Colon (tissue), 2 donors: ENCODE measurements around the gene GCNT4.
"Not testable (repeated sequence)": the region's sequence is repeated elsewhere in the genome, so short reads cannot be mapped to it uniquely, and the experiment has no call there.

Experiments
- FAIRE-seq: peaks from 2 replicates; lab custom pipeline; 2012; peaks lifted over from hg19 to GRCh38; lab: Jason Lieb, UNC
- donor health status: control.
- donor health status: control.

The GCNT4 gene, protein sequence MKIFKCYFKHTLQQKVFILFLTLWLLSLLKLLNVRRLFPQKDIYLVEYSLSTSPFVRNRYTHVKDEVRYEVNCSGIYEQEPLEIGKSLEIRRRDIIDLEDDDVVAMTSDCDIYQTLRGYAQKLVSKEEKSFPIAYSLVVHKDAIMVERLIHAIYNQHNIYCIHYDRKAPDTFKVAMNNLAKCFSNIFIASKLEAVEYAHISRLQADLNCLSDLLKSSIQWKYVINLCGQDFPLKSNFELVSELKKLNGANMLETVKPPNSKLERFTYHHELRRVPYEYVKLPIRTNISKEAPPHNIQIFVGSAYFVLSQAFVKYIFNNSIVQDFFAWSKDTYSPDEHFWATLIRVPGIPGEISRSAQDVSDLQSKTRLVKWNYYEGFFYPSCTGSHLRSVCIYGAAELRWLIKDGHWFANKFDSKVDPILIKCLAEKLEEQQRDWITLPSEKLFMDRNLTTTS

DNA sequence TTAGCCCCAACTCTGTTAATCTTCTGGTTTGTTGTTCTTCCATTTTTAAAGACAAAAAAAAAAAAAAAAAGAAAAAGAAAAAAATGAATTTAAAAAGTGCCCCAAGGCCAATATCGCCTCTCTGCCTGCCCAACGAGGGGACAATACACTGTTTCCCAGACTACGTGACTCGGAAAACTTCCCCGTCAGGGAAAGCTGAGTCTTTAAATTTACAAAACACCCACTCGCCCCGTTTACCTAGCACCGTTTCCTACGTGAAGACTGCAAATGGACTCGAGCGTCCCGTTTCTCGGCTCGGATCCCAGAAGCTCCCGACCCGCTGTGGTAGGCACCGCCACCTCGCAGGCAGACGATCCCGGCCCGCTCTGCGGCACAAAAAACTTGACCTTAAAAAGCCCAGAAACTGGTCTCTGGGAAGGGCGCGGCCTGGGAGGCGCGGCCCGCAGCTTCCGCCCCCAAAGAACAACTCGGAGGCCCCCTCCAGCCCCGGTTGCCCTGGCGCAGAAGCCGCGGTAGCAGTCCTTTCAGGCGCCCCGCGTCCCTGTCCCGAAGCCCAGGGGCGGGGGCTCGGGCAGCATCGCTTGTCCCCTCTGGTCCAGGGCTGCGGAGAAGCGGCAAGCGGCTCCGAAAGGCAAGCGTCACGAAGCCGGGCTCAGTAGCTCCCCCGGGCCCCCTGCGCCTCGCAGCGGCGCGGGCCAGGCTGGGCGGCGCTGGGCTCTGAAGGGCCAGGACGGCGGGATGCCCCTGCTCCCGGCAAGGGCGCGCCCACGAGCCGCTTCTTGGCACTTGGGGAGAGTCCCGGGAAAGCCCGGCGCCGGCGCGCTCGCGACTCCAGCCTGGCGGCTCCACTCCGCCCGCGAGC is at the start of gene GCNT4:
Gene GCNT4 (minus strand): TSS at position 367 of the 862 bp plus-strand sequence. CDS start 22,521 bp downstream, outside the sequence.
- no peak for FAIRE-seq

DNA sequence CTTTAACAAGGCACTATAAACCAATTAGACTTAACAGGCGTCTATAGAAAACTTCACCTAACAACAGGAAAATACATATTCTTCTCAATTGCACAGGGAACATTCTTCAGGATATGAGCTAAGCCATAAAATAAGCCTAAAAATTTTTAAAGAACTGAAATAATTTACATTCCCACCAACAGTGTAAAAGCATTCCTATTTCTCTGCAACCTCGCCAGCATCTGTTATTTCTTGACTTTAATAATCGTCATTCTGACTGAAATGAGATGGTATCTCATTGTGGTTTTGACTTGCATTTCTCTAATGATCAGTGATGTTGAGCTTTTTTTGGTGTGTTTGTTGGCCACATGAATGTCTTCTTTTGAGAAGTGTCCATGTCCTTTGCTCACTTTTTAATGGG is 43.6 kb upstream of the GCNT4 start:
- FAIRE-seq, result not testable (repeated sequence)

DNA sequence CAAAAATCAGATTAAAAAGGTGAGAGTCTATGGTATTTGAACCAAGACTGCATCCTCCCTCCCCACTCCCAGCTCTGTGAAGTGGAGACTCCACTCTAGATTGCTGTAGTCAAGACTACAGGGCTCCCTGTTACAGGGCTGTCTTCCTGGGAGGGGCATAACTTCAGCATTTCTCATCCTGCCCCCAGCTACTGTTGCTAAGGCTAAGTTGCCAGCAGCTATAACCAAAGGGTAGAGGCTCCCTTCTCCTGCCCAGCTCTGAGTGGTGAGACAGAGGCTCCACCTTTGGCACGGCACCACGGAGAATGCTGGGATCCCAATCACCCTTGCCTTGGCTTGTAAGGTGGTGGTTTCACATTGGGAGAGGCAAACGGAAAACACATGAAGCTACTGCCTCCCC is 39.2 kb upstream of the GCNT4 start:
- FAIRE-seq, result no peak

DNA sequence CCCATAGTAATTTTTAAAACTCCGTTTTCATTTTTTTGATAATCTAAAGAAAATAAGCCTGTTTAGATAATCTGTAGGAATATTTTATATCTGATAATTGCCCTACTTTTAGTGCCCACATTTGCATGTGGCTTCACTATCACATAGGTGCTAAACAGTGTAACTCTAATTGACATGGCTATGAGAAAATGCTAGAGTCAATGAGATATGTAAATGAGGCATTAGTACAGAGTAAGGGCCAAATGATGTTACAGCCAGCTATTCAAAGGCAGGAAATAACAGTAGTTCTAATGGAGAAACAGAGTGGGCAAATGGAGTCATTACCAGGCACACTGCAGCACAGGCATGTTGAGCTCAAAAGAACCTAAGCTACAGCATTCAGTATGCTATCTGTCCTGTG is 37.3 kb upstream of the GCNT4 start:
- no peak for FAIRE-seq

DNA sequence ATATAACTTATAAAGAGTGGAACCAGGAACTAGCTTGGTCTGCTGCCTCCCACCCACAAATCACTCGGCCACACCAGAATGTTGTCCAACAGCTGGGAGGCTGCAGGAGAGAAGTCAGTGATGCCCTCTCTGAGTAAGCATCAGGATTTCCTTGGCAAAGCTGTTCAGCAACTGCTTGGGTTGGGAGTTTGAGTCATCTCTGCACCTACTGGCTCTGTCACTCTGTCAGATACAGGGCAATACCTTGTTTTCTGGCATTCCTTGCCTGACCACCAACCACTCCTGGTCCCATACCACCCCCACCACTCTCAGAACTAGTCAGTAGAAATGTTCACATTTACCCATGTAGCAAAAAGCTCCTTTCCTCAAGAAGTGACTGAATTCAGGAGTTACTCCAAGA is 36.8 kb upstream of the GCNT4 start:
- no peak for FAIRE-seq

DNA sequence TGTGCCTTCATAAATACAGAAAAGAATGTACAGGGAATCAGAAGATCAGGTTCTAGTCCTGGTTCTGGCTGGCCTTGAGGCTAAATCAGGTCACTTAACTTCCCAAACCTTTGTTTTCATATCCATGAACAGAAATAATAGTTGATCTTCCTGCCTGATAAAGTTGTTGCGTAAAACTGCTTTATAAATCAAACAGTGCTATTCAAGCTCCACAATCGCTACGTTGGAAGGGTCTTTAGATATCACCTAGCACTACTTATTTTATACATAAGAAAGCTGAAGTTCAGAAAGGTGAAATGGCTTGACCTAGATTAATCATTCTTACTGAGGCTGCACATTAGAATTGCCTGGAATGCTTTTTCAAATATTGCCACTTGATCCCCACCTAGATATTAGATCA is 36.3 kb upstream of the GCNT4 start:
- FAIRE-seq, result no peak

DNA sequence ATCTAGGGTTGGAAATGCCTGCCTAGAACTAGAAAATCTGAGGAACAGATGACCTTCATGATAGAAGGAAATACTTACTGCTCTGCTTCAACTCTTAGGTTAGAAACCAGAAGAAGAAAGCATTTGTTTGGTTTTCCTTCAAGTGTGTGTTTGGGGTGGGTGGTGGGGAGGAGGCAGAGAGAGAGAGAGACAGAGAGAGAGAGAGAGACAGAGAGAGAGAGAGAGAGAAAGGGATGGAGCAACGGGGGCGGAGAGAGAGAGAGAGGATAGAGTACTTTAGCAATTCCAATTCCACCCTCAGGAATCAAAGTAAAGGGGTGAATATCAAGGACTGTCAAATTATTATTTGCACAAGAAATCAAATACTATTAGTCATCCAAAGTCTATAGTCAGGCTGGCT is 29.2 kb upstream of the GCNT4 start:
- FAIRE-seq, result no peak

DNA sequence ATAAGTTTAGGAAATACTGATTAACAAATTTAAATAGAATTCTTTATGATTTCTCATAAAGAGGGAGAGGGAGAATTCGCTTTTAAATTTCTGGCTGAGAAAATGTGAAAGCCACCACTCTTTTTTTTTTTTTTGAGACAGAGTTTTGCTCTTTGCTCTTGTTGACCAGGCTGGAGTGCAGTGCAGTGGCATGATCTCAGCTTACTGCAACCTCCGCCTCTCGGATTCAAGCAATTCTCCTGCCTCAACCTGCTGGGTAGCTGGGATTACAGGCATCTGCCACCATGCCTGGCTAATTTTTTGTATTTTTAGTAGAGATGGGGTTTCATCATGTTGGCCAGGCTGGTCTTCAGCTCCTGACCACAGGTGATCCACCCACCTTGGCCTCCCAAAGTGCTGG is 27.0 kb upstream of the GCNT4 start:
- FAIRE-seq, result not testable (repeated sequence)

DNA sequence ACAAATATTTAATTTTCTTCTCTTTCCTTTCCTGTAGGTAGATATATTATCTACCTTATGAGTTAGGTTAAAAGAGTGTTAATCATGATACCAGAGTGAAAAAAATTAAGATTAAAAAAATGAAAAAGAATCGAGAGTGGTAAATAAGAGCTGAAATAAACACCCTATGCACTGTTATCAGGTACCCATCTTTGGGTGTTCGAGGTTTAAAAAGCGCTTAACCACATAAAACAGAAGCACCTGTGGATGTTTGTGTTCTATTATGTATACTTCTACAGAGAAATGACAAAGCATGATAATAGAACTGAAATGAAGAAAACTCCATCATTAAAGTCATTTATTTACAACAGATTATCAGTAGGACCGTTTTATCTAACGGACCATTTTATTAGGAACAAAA is 25.7 kb upstream of the GCNT4 start:
- no peak for FAIRE-seq

DNA sequence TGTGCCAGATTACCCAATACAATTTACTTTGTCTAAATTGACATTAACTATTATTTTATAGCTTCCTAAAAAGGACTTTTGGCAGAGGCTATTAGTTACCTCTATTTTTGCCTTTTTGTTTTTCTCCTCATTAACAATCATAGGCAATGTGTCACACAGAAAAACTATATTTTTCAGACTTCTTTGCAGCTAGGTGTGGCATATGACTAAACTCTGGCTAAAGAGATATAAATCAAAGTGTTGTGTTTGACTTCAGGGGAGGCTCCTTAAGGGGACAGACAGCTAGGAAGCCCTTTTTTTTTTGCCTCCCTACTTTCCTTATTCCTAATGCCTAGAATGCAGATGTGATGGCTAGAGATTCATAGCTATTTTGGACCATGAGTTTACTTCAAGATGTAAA is 19.7 kb upstream of the GCNT4 start:
- no peak for FAIRE-seq

DNA sequence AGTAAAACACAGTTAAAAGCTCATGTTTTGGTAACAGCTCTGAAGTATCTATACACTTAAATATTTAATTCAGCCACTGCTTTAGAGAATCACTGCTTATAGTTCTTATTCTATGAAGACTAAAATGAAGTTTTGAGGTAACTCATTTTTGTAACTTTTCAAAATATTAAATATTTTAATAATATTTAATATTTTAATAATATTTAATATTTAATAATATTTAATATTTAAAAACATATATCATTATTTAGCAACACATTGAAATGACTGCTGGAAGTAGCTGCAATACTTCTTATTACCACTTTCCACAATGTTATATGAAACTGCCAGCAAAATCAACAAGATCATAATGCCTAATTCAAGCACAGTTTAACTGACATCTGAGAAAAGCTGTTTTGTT is 18.7 kb upstream of the GCNT4 start:
- FAIRE-seq, result no peak

DNA sequence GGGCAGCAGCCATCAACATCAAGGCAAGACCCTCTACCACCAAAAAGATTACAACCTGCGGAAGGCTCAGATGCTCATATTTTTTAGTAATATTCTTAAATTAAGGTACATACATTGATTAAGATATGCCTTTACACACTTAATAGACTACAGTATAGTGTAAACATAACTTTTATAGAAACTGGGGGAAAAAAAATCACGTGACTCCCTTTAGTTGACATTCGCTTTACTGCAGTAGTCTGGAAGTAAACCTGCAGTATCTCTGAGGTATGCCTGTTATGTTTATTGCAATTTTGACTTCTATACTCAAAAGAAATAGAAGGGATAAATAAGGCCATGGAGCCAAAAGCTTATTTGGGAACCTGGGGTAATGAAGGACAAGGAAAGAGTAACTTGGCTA is 15.1 kb upstream of the GCNT4 start:
- no peak for FAIRE-seq

DNA sequence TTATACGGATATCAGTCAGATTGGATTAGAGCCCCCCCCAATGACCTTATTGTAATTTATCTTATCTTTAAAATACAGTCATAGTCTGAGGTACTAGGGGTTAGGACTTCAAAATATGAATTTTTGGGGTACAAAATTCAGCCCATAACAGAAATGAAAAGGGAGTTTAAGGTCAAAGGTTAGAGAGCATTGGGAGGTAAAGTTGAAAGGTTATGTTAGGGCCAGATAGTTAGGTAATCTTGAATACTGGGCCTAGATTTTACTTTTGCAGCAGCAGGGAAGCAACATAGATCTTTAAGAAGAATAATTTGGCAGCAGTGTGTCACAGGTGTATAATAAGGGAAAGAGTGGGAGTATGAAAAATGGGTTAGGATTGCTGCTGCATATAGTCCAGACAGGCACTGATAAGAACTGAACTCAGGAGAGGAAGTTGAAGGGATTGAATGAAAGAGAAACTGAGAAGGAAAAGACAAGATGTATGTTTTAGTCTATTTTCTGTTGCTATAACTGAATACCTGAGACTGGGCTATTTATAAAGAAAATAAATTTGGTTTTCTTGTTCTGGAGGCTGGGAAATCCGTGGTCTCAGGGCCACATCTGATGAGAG is 10.7 kb upstream of the GCNT4 start:
- FAIRE-seq, result no peak

DNA sequence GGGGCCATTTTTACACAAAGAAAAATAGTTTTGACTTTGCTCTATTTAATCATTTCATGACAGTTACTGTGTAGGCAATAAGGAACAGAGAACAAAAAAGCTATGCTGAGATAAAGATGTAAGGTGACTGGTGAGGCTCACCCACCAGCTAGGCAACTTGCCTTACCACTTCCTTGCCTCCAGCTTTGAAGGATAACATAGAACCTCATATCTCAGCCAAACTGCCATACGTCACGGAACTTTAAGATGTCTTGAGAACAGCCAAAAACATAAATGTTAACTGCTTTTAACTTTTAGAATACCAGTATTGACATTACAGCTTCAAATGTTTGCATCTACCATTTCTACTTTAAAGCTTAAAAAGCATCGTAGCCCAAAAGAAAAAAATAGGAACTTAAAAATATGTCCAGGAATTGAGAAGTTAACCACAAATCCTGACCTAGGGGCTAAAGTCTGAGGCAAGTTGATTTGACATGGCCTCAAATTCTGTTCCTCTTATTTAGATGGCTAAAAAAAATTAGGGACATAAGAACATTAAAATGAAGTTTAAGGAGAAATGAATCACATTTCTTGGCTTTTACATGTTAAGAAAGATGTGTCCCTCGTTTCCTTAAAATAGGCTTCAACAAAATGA is 7.7 kb upstream of the GCNT4 start:
- FAIRE-seq, result no peak

DNA sequence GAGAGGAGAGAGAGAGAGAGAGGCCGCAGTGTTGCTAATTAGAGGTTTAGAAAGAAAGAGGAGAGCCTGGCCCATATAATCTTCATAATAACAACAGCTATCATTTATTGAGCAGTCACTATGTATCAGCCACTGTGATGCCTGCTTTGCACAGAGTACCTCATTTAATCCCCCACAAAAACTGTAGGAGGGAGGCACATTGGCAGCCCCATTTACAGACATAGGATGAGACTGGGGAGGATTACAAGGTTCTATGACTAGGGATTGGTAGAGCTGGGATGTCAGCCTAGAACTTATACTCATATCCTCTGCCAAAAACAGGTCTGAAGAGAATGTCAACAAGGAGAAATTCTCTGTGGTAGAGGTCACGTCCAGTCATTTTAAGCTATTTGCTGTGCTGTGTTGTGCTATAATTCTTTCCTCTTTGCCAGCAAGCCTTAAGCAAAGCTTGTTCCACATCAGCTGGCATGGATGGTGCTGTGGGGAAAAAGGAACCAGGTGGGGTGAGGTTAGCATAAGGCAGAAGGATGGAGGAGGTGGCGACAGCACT is 6.7 kb upstream of the GCNT4 start:
- no peak for FAIRE-seq

DNA sequence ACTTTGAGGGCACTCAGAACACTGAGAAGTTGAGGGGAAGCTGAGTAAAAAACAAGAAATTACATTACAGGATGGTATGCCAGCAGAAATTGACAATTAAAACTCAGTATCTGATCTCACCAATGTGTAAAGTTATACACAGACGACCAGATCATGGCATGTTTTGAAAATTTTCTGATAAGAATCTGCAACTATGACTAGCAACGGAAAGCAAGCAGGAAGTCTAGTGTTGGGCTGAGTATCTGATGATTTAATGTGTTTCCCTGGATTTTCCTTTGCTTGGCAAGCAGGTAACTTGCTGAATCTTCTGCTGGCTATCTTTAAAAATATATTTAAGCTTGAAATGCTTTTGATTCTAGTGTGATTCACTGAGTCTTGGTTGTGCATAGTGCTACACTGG is 5.2 kb upstream of the GCNT4 start:
- FAIRE-seq, result no peak

DNA sequence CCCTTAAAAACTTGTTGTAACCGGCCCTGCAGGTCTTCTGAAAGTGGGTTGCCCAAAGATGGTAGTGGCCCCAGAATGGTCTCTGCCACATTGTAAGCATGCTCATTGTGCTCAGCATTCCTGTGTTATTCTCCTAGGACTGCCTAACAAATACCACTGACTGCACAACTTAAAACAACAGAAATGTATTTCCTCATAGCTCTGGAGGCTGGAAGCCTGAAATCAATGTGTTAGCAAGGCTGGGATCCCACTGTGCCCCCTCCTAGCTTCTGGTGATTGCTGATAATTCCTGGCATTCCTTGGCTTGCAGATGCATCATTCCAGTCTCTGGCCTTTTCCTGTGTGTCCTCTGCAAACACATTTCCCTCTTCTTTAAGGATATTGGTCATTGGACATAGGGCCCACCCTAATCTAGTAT is 3.4 kb upstream of the GCNT4 start:
- FAIRE-seq, result no peak

DNA sequence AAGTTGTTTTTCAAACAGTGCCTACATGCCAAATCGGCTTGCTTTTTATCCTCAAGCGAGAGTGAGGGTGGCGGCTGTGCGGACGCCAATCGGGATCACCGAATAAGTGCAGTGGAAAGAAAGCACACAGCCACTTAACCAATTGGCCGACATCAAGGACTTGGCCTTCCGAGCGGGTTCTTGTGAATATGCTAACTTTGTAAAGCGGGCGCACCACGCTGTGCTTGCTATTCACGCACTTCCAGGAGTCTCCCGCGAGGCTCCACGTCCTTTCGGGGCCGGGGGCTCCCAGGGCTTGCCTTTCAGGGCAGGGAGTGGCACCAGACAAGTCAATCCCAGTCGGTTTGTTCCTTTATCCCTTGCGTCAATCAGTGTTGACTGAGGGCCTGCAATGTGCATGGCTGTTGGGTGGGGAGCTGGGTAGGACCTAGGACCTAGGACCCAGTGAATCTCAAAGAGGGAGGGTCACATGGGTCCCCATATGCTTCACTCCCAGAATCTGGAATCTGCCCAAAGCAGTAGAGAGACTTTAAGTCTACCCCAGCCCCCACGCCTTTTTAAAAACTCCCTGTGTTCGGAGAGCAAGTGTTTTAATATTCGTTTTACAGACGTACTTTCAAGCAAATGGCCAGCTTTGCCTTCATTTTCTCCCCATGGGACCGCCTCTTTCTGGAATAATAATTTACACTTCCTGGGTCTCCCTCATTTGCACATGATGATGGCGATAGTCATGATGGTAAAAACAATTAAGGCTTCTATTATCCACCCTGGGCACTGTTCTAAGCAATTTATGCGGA is 2.0 kb upstream of the GCNT4 start:
- no peak for FAIRE-seq

DNA sequence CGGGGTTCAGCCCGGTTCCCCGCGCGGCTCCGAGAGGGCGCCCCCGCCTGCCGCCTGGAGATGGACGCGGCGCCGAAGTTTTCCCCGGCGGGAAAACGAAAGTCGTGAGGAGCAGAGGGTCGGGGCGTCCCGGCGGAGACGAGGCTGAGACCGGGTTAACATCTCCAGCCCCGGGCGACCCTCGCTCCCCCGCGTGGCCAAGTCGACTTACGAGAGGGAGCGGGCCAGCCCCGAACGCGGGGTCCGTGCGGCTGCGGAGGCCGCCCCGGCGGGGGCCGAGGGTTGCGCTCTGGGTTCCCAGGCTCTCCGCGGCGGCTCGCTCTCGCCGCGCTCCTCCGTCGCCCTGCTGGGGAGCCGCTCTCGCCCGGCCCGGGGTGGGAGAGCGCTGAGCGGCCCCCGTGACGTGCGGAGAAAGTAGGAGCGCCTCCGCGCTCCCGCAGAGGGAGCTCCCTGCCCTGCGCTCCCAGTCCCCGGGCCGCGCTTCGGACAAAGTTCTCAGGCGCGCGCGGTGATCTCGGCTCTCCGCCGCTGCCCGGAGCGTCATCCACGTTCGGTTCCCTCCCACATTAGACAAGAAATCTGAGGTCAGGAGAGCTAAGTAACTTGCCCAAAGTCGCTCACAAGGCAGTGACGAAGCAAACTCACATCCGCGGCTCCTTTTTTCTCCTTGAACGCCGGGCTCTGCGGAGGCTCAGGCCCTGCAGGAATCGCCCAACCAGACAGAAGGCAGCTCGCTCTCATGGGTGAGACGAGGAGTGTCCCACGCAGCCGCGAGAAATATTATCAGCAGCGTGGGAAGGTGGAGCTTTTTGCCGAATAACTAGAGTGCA is 1.2 kb upstream of the GCNT4 start:
- no peak for FAIRE-seq

DNA sequence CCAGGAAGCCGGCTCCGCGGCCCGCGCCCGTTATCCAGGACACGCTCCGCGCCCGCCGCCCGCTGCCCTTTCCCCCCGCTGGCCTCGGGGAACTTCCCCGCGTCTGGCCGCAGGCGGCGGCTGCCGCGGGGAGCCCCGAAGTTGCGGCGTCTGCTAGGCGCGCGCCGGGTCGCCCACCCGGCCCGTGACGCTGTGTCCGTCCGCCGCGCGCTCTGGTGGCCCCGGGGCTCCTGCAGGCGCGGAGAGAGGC is 621 bp upstream of the GCNT4 start:
- FAIRE-seq, result no peak
